Neural progenitor cell (in vitro differentiated cells): Measurements from ENCODE around the gene WASHC4. TPM values are rescaled to one million over a fixed set of nuclear protein-coding genes. Genes with fewer than 3 reads are reported as not detected.

ENCODE experiments used
- DNase-seq: peaks from one replicate; pipeline ENCODE4 v3.0.0-alpha.2; 2016; ENCODE audit warnings: low spot score
- H2AFZ ChIP-seq: fragments of 200-600 bp; sonication (generic); replicated peaks from 2 replicates; pipeline ENCODE4 v1.6.1; 2016; ENCODE audit warnings: antibody characterized with exemption
- H3F3A ChIP-seq: fragments of 200-600 bp; sonication (generic); 2 replicates; pipeline ENCODE4 v1.6.1; 2016; ENCODE audit warnings: antibody characterized with exemption, low read depth
- H3K27ac ChIP-seq: fragments of 200-600 bp; sonication (generic); 2 replicates; pipeline ENCODE4 v1.5.1; 2016; ENCODE audit warnings: mild to moderate bottlenecking
- H3K27me3 ChIP-seq: fragments of 200-600 bp; sonication (generic); 2 replicates; pipeline ENCODE4 v1.6.1; 2016; ENCODE audit warnings: mild to moderate bottlenecking, moderate library complexity
- H3K36me3 ChIP-seq: fragments of 200-600 bp; sonication (generic); 2 replicates; pipeline ENCODE4 v1.5.1; 2016
- H3K4me1 ChIP-seq: fragments of 200-600 bp; sonication (generic); 2 replicates; pipeline ENCODE4 v1.6.1; 2016; ENCODE audit warnings: mixed run types
- H3K4me2 ChIP-seq: fragments of 200-600 bp; sonication (generic); 2 replicates; pipeline ENCODE4 v1.6.1; 2016
- H3K4me3 ChIP-seq: fragments of 200-600 bp; sonication (generic); 2 replicates; pipeline ENCODE4 v1.5.1; 2016
- H3K79me2 ChIP-seq: fragments of 200-600 bp; sonication (generic); 2 replicates; pipeline ENCODE4 v1.6.1; 2016; ENCODE audit warnings: low read depth
- H3K9ac ChIP-seq: fragments of 200-600 bp; sonication (generic); 2 replicates; pipeline ENCODE4 v1.6.1; 2016
- H3K9me3 ChIP-seq: fragments of 200-600 bp; sonication (generic); 2 replicates; pipeline ENCODE4 v1.5.1; 2016; ENCODE audit warnings: low read depth
- H4K20me1 ChIP-seq: fragments of 200-600 bp; sonication (generic); 2 replicates; pipeline ENCODE4 v1.6.1; 2016; ENCODE audit warnings: low read depth
- H3K27ac Mint-ChIP-seq: 3 replicates; pipeline ENCODE4 v1.8.0; 2021; ENCODE audit warnings: mixed read lengths
- H3K27me3 Mint-ChIP-seq: 2 replicates; pipeline ENCODE4 v1.8.0; 2022; ENCODE audit warnings: low read depth, mild to moderate bottlenecking, inconsistent platforms, moderate library complexity, mixed read lengths; ENCODE audit not compliant: insufficient read depth
- H3K36me3 Mint-ChIP-seq: 3 replicates; pipeline ENCODE4 v1.8.0; 2021; ENCODE audit warnings: mixed read lengths
- H3K4me1 Mint-ChIP-seq: 3 replicates; pipeline ENCODE4 v1.8.0; 2021; ENCODE audit warnings: mixed read lengths
- H3K4me3 Mint-ChIP-seq: 3 replicates; pipeline ENCODE4 v1.8.0; 2021; ENCODE audit warnings: mild to moderate bottlenecking, moderate library complexity, mixed read lengths
- H3K9me3 Mint-ChIP-seq: 3 replicates; pipeline ENCODE4 v1.8.0; 2020; ENCODE audit warnings: mixed read lengths
- CTCF ChIP-seq: fragments of 200-600 bp; sonication (generic); IDR thresholded peaks from 2 replicates; pipeline ENCODE4 v1.5.1; 2017; ENCODE audit warnings: antibody characterized with exemption, mild to moderate bottlenecking
- EZH2 ChIP-seq: fragments of 200-600 bp; sonication (generic); IDR thresholded peaks from 2 replicates; pipeline ENCODE4 v1.6.1; 2017; ENCODE audit warnings: antibody characterized with exemption, mild to moderate bottlenecking, moderate library complexity
- EZH2phosphoT487 ChIP-seq: fragments of 200-600 bp; sonication (generic); IDR thresholded peaks from 2 replicates; pipeline ENCODE4 v1.6.1; 2017; ENCODE audit warnings: antibody characterized with exemption
- total RNA-seq: library from RNA; depleted of rRNA; stranded (reverse); fragments of >200 nt; gene quantifications from 2 replicates; pipeline ENCODE4 v1.2.3, GENCODE V29; 2015; ENCODE audit warnings: low replicate concordance

Gene WASHC4
- total RNA-seq, 1 donor from 2014 or later, result 81.1 TPM

- H3K27ac Mint-ChIP-seq, result no peak overlapping the region
- DNase-seq, result no peak
- peaks cover 60% of the 10 kb centered on the region for H3K36me3 Mint-ChIP-seq
These were observed 83.0 kb downstream of the WASHC4 start for GRCh38 chr12:105190530-105190929.

GRCh38 chr12:105192624-105193225, 85.2 kb downstream of the WASHC4 start:
- Mint-ChIP-seq H3K27ac (no peak overlapping the region), H3K9me3 (no peaks in the 10 kb centered on the region), H3K27me3 (peaks cover 3% of the 10 kb centered on the region), H3K4me1 (no peaks in the 10 kb centered on the region), H3K4me3 (no peak overlapping the region), H3K36me3 (peaks cover 58% of the 10 kb centered on the region)
- no peak overlapping the region for H3K4me2 ChIP-seq
- H3K27ac ChIP-seq, result no peak overlapping the region
- no peaks in the 10 kb centered on the region for H3F3A ChIP-seq
- H4K20me1 ChIP-seq, result no peaks in the 10 kb centered on the region
- no peak overlapping the region for H2AFZ ChIP-seq
- no peak for TF ChIP-seq EZH2phosphoT487
- no peak for TF ChIP-seq CTCF
- TF ChIP-seq EZH2, result no peak
- no peaks in the 10 kb centered on the region for H3K4me1 ChIP-seq
- no peak for DNase-seq
- H3K79me2 ChIP-seq, result no peaks in the 10 kb centered on the region
- H3K9me3 ChIP-seq, result no peaks in the 10 kb centered on the region
- no peaks in the 10 kb centered on the region for H3K27me3 ChIP-seq
- H3K4me3 ChIP-seq, result no peak overlapping the region
- H3K9ac ChIP-seq, result no peak overlapping the region
- H3K36me3 ChIP-seq, result peaks cover 4% of the 10 kb centered on the region

More at GRCh38 chr12:105190530-105190929, 83.0 kb downstream of the WASHC4 start:
- H3K9me3 Mint-ChIP-seq, result peaks cover 3% of the 10 kb centered on the region
- H3K4me3 ChIP-seq, result no peak overlapping the region
- H2AFZ ChIP-seq, result no peak overlapping the region
- H3K27me3 ChIP-seq, result no peaks in the 10 kb centered on the region
- no peaks in the 10 kb centered on the region for H3K9me3 ChIP-seq
- no peaks in the 10 kb centered on the region for H3K79me2 ChIP-seq
- H3K27me3 Mint-ChIP-seq, result no peaks in the 10 kb centered on the region
- no peaks in the 10 kb centered on the region for H3F3A ChIP-seq
- H3K9ac ChIP-seq, result no peak overlapping the region
- H3K4me1 ChIP-seq, result no peaks in the 10 kb centered on the region
- no peaks in the 10 kb centered on the region for H4K20me1 ChIP-seq
- no peak overlapping the region for H3K27ac ChIP-seq
- H3K36me3 ChIP-seq, result peaks cover 16% of the 10 kb centered on the region
- no peak for TF ChIP-seq EZH2
- no peak for TF ChIP-seq EZH2phosphoT487
- TF ChIP-seq CTCF, result no peak
- H3K4me1 Mint-ChIP-seq, result no peaks in the 10 kb centered on the region
- H3K4me3 Mint-ChIP-seq, result no peak overlapping the region
- H3K4me2 ChIP-seq, result no peak overlapping the region

GRCh38 chr12:105194947-105195346, 87.4 kb downstream of the WASHC4 start:
- Histone ChIP-seq H3K4me3 (no peak overlapping the region), H3K27me3 (no peaks in the 10 kb centered on the region), H3K9me3 (no peaks in the 10 kb centered on the region), H3K79me2 (no peaks in the 10 kb centered on the region), H3F3A (no peaks in the 10 kb centered on the region), H3K27ac (no peak overlapping the region), H3K9ac (no peak overlapping the region), H3K4me2 (no peak overlapping the region), H3K4me1 (no peaks in the 10 kb centered on the region), H2AFZ (no peak overlapping the region), H4K20me1 (no peaks in the 10 kb centered on the region), H3K36me3 (no peaks in the 10 kb centered on the region)
- DNase-seq, result no peak
- Mint-ChIP-seq H3K27me3 (peaks cover 3% of the 10 kb centered on the region), H3K27ac (no peak overlapping the region), H3K36me3 (peaks cover 45% of the 10 kb centered on the region), H3K4me1 (no peaks in the 10 kb centered on the region), H3K4me3 (no peak overlapping the region), H3K9me3 (no peaks in the 10 kb centered on the region)
- TF ChIP-seq EZH2phosphoT487, result no peak
- no peak for TF ChIP-seq EZH2
- TF ChIP-seq CTCF, result no peak
